Loucy (cell line): ENCODE results near the gene BICRA.

Experiments
- CTCF ChIP-seq: fragments of 200-600 bp; sonication (generic); conservative IDR thresholded peaks from 2 replicates; pipeline ENCODE4 v1.5.1; 2014; ENCODE audit warnings: mild to moderate bottlenecking, antibody characterized with exemption, low read length
- EZH2phosphoT487 ChIP-seq: fragments of 200-600 bp; IDR thresholded peaks from 2 replicates; pipeline ENCODE4 v1.6.1; 2018; ENCODE audit warnings: antibody characterized with exemption, mild to moderate bottlenecking, moderate library complexity, borderline replicate concordance

- TF ChIP-seq CTCF (no peak), EZH2phosphoT487 (no peak)
Observed at GRCh38 chr19:47749326-47749725, 140.4 kb downstream of the BICRA start.
